Calu3 (cell line): ENCODE measurements around the gene CDK9. TPM values are rescaled to one million over a fixed set of nuclear protein-coding genes. Genes with fewer than 3 reads are reported as not detected.

Source experiments
- BruUV-seq: library from RNA; stranded (reverse); fragments of 400-500 nt; replicated peaks from 2 replicates; lab custom pipeline; 2021; lab: Mats Ljungman, UMichigan
- CTCF ChIA-PET: fragments of 300-600 bp; sonication (Branson Sonifier 250); formaldehyde crosslinking; loops from one replicate; lab custom pipeline; 2022; ENCODE audit warnings: antibody characterized with exemption; lab: Charles Lee
- DNase-seq: peaks from one replicate; pipeline ENCODE4 v3.0.0; 2022
- H3K27ac Mint-ChIP-seq: one replicate; pipeline ENCODE4 v1.8.0; 2022; ENCODE audit warnings: mixed read lengths; ENCODE audit not compliant: unreplicated experiment
- H3K27me3 Mint-ChIP-seq: one replicate; pipeline ENCODE4 v1.8.0; 2022; ENCODE audit warnings: mixed read lengths; ENCODE audit not compliant: unreplicated experiment
- H3K36me3 Mint-ChIP-seq: one replicate; pipeline ENCODE4 v1.8.0; 2022; ENCODE audit warnings: mild to moderate bottlenecking, moderate library complexity, mixed read lengths; ENCODE audit not compliant: insufficient read depth, unreplicated experiment
- H3K4me1 Mint-ChIP-seq: one replicate; pipeline ENCODE4 v1.8.0; 2022; ENCODE audit warnings: mild to moderate bottlenecking, low read depth, mixed read lengths; ENCODE audit not compliant: unreplicated experiment
- H3K4me3 Mint-ChIP-seq: one replicate; pipeline ENCODE4 v1.8.0; 2022; ENCODE audit warnings: mild to moderate bottlenecking, low read depth, moderate library complexity, mixed read lengths; ENCODE audit not compliant: unreplicated experiment
- H3K9me3 Mint-ChIP-seq: one replicate; pipeline ENCODE4 v1.8.0; 2022; ENCODE audit warnings: low read depth, mixed read lengths; ENCODE audit not compliant: unreplicated experiment
- intact Hi-C: fragments of 100-400 bp; cut with micrococcal nuclease; formaldehyde crosslinking; loops from one replicate; pipeline ENCODE4 v1.10.0; 2022; ENCODE audit not compliant: unreplicated experiment
- total RNA-seq: library from RNA; stranded (reverse); gene quantifications from 2 replicates; pipeline ENCODE4 v1.2.3, GENCODE V29; 2022
- TF ChIP-seq, protein P1 (sequence below): fragments of 200-600 bp; IDR thresholded peaks from one replicate; pipeline ENCODE4 v1.8.0; 2022; ENCODE audit warnings: antibody characterized with exemption; ENCODE audit not compliant: unreplicated experiment

CDK9 gene
- total RNA-seq, 1 experiment from 2014 or later, result 41.8 TPM

DNA sequence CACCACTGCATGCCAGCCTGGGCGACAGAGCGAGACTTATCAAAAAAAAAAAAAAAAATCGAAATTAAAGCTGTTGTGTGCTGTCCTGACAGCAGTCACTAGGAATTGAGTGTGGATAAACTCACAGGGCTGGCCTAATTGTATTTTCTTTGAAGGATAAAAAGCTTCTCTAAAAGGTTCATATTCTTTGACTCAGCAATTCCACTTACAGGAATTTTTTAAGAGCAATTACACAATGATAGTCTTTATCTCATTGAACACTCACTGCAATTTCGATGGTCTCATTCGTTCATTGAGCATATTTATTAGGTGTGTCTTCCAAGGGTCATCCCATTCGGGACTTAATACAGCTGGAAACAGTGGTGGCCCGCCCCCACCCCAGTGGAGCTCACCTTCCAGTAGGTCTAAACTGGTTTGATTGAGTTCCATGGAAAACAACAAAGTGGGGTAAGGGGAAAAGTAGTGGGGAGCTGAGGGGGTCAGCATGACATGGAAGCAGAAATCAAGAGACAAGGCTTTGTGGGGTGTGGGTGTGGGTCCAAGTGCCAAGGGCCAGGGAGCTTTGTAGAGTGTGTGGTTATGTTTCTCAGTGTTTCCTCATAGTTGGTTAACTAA lies 6.7 kb downstream of the CDK9 start:
- CTCF ChIA-PET, result no interaction called here
- Mint-ChIP-seq H3K4me1 (no peaks in the 10 kb centered on the region), H3K27me3 (no peaks in the 10 kb centered on the region), H3K9me3 (no peaks in the 10 kb centered on the region), H3K4me3 (no peak overlapping the region), H3K36me3 (peaks cover 62% of the 10 kb centered on the region), H3K27ac (no peak overlapping the region)
- no TSS peak for BruUV-seq
- intact Hi-C loops, result no loop called here
- DNase-seq, result no peak
- TF ChIP-seq, protein P1, sequence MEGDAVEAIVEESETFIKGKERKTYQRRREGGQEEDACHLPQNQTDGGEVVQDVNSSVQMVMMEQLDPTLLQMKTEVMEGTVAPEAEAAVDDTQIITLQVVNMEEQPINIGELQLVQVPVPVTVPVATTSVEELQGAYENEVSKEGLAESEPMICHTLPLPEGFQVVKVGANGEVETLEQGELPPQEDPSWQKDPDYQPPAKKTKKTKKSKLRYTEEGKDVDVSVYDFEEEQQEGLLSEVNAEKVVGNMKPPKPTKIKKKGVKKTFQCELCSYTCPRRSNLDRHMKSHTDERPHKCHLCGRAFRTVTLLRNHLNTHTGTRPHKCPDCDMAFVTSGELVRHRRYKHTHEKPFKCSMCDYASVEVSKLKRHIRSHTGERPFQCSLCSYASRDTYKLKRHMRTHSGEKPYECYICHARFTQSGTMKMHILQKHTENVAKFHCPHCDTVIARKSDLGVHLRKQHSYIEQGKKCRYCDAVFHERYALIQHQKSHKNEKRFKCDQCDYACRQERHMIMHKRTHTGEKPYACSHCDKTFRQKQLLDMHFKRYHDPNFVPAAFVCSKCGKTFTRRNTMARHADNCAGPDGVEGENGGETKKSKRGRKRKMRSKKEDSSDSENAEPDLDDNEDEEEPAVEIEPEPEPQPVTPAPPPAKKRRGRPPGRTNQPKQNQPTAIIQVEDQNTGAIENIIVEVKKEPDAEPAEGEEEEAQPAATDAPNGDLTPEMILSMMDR, result no peak

DNA sequence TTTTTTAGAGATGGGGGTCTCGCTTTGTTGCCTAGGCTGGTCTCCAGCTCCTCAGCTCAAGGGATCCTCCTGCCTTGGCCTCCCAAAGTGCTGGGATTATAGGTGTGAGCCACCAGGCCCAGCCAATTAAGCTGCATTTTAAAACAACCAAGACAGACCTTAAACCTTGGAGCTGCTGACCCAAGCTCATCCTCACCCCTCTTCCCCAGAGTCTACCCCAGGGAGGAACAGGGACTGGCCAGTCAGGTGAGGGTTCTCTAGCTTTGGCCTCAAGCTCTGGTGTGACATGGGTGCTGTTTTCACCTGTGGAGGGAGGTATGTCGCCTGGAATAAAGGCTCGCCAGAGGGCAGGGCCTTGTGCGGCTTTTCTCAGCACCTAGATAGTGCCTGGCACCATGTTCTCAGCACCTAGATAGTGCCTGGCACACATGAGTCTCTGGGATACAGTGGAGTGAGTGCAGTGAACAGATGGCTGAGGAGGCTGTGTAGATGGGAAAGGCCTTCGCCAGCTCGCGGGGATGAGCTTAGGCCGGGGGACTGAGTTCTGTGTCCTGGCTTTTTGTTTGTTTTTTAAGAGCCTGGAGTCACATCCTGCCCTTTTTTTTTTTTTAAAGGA lies 7.4 kb downstream of the CDK9 start:
- no peak for DNase-seq

DNA sequence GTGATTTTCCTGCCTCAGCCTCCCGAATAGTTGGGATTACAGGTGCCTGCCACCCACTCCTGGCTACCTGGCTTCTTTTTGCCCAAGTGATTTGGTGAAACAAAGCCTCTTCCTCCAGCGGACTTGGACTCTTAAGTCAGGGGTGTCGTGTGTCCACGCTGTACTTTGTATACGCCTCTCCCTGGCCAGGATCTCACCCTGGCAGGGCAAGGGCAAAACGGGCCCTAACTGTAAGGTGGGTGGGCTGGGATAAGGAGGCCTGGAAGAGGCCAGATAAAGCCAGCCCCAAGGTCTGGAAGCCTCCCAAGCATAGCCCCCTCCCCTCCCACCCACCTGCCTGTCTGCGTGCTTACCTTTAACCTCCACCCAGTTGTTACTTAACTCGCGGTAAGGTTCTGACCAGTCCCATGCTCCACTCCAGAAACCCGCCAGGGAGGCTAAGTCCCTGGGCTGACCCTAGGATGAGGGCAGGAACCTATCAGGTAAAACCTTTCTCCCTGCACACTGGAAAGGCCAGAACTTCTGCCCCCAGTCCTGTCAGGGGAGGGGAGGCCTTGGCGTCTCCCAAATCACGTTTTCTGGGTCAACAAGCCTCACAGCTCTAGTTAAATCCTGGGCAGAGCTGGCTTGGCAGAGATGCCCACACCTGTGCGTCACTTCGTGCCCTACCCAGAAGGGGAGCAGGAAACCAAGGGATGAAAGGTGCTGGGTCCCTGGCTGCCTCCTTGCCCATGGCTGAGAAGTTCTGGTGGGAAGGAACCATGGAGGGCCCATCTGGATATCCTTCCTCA lies 8.4 kb downstream of the CDK9 start:
- intact Hi-C loops, result no loop called here
- no peaks in the 10 kb centered on the region for H3K9me3 Mint-ChIP-seq
- CTCF ChIA-PET, result no interaction called here
- H3K36me3 Mint-ChIP-seq, result peaks cover 45% of the 10 kb centered on the region
- TF ChIP-seq, protein P1, result no peak
- H3K27me3 Mint-ChIP-seq, result no peaks in the 10 kb centered on the region
- DNase-seq, result no peak
- no TSS peak for BruUV-seq
- H3K4me1 Mint-ChIP-seq, result no peaks in the 10 kb centered on the region
- H3K27ac Mint-ChIP-seq, result no peak overlapping the region
- no peak overlapping the region for H3K4me3 Mint-ChIP-seq

More for the DNA sequence above, 7.4 kb downstream of the CDK9 start:
- H3K4me1 Mint-ChIP-seq, result no peaks in the 10 kb centered on the region
- H3K36me3 Mint-ChIP-seq, result peaks cover 55% of the 10 kb centered on the region
- CTCF ChIA-PET, result no interaction called here
- H3K9me3 Mint-ChIP-seq, result no peaks in the 10 kb centered on the region
- TF ChIP-seq, protein P1, result no peak
- H3K27ac Mint-ChIP-seq, result no peak overlapping the region
- intact Hi-C loops, result no loop called here
- no peaks in the 10 kb centered on the region for H3K27me3 Mint-ChIP-seq
- H3K4me3 Mint-ChIP-seq, result no peak overlapping the region
- BruUV-seq, result no TSS peak

DNA sequence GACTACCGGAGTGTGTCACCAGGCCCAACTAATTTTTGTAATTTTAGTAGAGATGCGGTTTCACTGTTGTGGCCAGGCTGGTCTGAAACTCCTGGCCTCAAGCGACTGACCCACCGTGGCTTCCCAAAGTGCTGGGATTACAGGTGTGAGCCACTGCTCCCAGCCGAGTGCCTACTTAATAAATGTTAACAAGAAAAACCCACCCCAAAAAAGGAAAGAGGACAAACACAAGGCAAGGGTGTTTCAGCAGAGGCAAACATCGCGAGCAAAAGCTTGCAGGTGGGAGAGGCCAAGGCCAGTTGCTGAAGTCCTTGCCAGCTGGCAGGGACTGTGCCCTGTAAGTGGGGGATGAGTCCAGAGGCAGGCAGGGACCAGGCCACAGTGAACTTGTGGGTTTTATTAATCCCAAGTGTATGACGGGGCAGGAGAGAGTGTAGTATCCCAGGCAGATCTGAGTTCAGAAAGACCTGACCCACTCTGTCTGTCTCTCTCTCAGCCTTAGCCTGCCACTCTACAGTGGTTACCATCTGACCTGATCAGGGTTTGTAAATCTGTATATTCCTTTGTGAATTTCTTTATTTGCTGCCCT lies 10.5 kb downstream of the CDK9 start:
- intact Hi-C loops, result no loop called here
- no peak overlapping the region for H3K27ac Mint-ChIP-seq
- CTCF ChIA-PET, result interaction anchor here (0.7 kb wide), 2 partner anchors 23 to 160 kb away, joined by 3 read pairs; no protein-coding TSS in a partner anchor
- H3K27me3 Mint-ChIP-seq, result no peaks in the 10 kb centered on the region
- no peaks in the 10 kb centered on the region for H3K9me3 Mint-ChIP-seq
- no peak overlapping the region for H3K4me3 Mint-ChIP-seq
- no peak for DNase-seq
- BruUV-seq, result no TSS peak
- no peaks in the 10 kb centered on the region for H3K4me1 Mint-ChIP-seq
- peaks cover 33% of the 10 kb centered on the region for H3K36me3 Mint-ChIP-seq
- TF ChIP-seq, protein P1, result no peak
